ENCODE results near the gene ARHGEF3.

- TF ChIP-seq CTCF (IDR thresholded peaks at IDR 0.05): no peak
- TF ChIP-seq POLR2A (IDR thresholded peaks at IDR 0.05): no peak
Observed at GRCh38 chr3:56772952-56773938, 28.5 kb downstream of the ARHGEF3 start.

All from uterus (tissue), 2 donors.